ENCODE results near the gene WDTC1. TPM values are rescaled to one million over a fixed set of nuclear protein-coding genes. Genes with fewer than 3 reads are reported as not detected.

The WDTC1 gene
- total RNA-seq, 1 donor from 2014 or later = 42.2 TPM

DNA sequence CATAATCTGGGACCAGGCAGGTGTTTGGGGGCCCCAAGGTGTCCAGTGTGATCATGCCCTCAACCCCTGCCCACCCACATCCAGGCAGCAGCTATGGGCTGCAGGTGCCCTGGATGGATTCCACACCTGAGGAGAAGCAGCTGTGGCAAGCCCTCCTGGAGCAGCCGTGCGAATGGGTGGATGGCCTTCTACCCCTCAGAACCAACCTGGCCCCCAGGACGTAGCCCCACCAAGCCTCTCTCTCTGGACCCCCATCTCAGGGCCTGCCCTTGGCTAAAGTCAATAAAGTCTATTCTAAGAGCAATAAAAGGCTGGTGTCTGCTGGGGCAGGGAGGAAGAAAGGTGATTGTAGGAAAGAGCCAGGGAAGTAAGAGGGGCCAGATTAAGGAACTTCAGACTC is 119.2 kb downstream of the WDTC1 start:
- Mint-ChIP-seq H3K4me3 (no peak overlapping the region), H3K27ac (no peak overlapping the region), H3K36me3 (no peaks in the 10 kb centered on the region), H3K4me1 (peaks cover 15% of the 10 kb centered on the region), H3K9me3 (no peaks in the 10 kb centered on the region), H3K27me3 (ENCODE audit: low read depth) (peaks cover 18% of the 10 kb centered on the region)
- DNase-seq (ENCODE audit: low spot score in 2 of 2, unreplicated experiment in 2 of 2) = no peak
- no peak for TF ChIP-seq CTCF (IDR thresholded peaks at IDR 0.05; ENCODE audit: unreplicated experiment)

GRCh38 chr1:27355683-27356082 is 121.3 kb downstream of the WDTC1 start:
- Mint-ChIP-seq H3K27me3 (ENCODE audit: low read depth) (peaks cover 31% of the 10 kb centered on the region), H3K36me3 (no peaks in the 10 kb centered on the region), H3K27ac (no peak overlapping the region), H3K4me1 (peaks cover 24% of the 10 kb centered on the region), H3K4me3 (no peak overlapping the region), H3K9me3 (no peaks in the 10 kb centered on the region)
- no peak for DNase-seq (ENCODE audit: low spot score in 2 of 2, unreplicated experiment in 2 of 2)
- TF ChIP-seq CTCF (IDR thresholded peaks at IDR 0.05; ENCODE audit: unreplicated experiment) = no peak

DNA sequence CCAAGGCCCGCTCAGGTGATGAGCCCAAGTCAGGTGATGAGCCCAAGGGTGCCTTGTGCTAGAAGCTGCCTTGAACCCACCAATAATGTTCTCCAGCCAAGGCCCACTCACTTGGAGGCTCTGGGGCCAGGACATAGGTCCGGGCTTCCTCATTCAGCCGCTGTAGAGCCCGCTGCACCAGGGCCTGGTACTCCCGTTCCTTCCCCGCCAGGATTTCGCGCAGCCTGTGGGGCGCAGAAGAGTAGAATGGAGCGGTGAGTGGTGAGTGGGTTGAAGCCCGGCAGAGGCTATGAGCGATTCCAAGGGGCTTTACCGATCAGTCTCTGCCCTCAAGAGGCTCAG is 121.8 kb downstream of the WDTC1 start:
- Mint-ChIP-seq H3K4me1 (peaks cover 20% of the 10 kb centered on the region), H3K4me3 (no peak overlapping the region), H3K9me3 (no peaks in the 10 kb centered on the region), H3K36me3 (no peaks in the 10 kb centered on the region), H3K27ac (no peak overlapping the region), H3K27me3 (ENCODE audit: low read depth) (peaks cover 34% of the 10 kb centered on the region)
- no peak for DNase-seq (ENCODE audit: low spot score in 2 of 2, unreplicated experiment in 2 of 2)
- TF ChIP-seq CTCF (IDR thresholded peaks at IDR 0.05; ENCODE audit: unreplicated experiment) = no peak

DNA sequence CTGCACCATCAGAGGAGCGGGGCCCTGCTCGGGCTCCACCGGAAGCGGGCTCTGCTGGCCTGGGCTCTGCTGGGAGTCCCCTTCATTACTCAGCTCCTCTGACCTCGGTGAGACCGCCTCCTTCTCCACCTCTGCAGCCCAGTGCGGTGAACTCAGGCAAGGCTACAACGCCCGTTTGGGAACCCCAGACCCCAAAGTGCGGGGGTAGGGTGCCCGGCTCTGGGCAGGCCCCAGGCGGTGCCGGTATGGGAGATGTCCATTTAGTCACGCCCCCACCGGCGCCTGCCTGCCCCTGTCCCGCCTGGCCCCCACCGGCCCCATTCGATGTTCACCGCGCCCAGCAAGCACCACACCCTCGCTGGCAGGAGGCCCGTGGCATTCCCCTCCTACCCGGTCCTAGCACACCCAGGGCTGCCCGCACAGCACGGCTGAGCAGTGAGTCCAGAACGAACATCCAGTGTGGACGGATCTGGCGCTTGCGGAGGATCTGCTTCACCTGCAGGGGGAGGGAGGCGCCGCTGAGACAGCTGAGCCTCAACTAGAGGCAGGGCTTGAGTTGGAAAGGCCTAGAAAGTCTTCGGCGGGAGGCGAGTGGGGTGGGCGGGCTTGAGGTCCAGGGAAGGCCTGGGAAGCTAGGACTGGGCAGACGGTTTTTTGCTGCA is 122.3 kb downstream of the WDTC1 start:
- no peak overlapping the region for H3K27ac Mint-ChIP-seq

DNA sequence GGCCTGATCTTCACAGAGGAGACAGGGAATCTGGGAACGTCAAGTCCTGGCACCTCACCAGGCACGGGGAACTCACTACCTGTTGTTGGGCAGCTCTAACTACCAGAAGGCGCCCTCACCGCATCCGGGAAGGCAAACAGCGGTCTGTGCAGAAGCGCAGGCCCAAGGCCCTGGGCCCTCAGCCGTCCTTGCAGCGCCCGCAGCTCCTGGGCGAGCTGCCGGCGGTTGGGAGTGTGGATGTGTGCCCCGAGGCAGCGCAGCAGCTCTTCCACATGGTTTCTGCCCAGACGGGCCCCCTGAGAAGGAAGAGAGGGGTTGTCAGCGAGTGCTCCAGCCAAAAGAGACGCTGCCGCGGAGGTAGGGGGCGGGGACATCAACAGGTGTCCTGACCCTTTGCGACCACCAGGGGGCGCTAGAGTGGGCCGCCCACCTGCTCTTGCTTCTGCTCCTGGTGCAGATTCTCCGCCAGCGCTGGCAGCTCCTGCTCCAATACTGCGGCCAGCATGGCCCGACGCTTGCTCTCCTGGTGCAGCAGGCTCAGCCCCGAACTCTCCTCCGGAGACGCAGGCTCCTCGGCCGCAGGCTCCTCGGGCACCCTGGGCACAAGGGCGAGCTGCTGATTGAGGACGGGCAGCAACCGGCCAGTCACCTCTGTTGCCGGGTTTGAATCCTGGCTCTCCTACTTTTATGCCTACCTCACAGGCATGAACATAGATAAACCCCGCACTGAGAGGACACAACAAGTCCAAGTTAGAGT is 123.0 kb downstream of the WDTC1 start:
- peak; percentile 100 for TF ChIP-seq CTCF (IDR thresholded peaks at IDR 0.05; ENCODE audit: unreplicated experiment)
- peak overlapping the region; percentile 6 for H3K4me3 Mint-ChIP-seq
- H3K27me3 Mint-ChIP-seq (ENCODE audit: low read depth) = peaks cover 35% of the 10 kb centered on the region
- no peaks in the 10 kb centered on the region for H3K36me3 Mint-ChIP-seq
- no peaks in the 10 kb centered on the region for H3K9me3 Mint-ChIP-seq
- H3K4me1 Mint-ChIP-seq = peaks cover 14% of the 10 kb centered on the region
- H3K27ac Mint-ChIP-seq = no peak overlapping the region
- peak; percentile 72 to 90 for DNase-seq (ENCODE audit: low spot score in 2 of 2, unreplicated experiment in 2 of 2)

More for the DNA sequence above, 122.3 kb downstream of the WDTC1 start:
- no peaks in the 10 kb centered on the region for H3K36me3 Mint-ChIP-seq
- TF ChIP-seq CTCF (IDR thresholded peaks at IDR 0.05; ENCODE audit: unreplicated experiment) = no peak
- peaks cover 15% of the 10 kb centered on the region for H3K4me1 Mint-ChIP-seq
- H3K9me3 Mint-ChIP-seq = no peaks in the 10 kb centered on the region
- peaks cover 35% of the 10 kb centered on the region for H3K27me3 Mint-ChIP-seq (ENCODE audit: low read depth)
- DNase-seq (ENCODE audit: low spot score in 2 of 2, unreplicated experiment in 2 of 2) = no peak
- H3K4me3 Mint-ChIP-seq = no peak overlapping the region

Other genes starting within 250 kb of the WDTC1 start
- gene TRNP1, start 240.9 kb upstream of the WDTC1 start, total RNA-seq = 27.9 to 29.3 TPM (median 28.7 TPM) in 3 replicates
- gene TENT5B, start 221.8 kb upstream of the WDTC1 start, total RNA-seq = 3.3 to 4.3 TPM (median 3.4 TPM) in 3 replicates
- 32.5 to 34.6 TPM (median 33.9 TPM) in 3 replicates for gene SLC9A1, start 79.5 kb upstream of the WDTC1 start, total RNA-seq
- 36.0 to 39.1 TPM (median 37.2 TPM) in 3 replicates for gene TMEM222, start 87.5 kb downstream of the WDTC1 start, total RNA-seq
- gene SYTL1, start 107.4 kb downstream of the WDTC1 start, total RNA-seq = 41.0 to 42.8 TPM (median 42.2 TPM) in 3 replicates
- 10.3 to 13.7 TPM (median 11.8 TPM) in 3 replicates for gene MAP3K6, start 132.3 kb downstream of the WDTC1 start, total RNA-seq
- 0.22 to 0.24 TPM in 2 of 3 replicates, not detected in the other for gene FCN3, start 140.2 kb downstream of the WDTC1 start, total RNA-seq
- gene CD164L2, start 148.7 kb downstream of the WDTC1 start, total RNA-seq = 0.45 to 1.3 TPM (median 0.61 TPM) in 3 replicates
- 1.7 to 2.3 TPM (median 1.7 TPM) in 3 replicates for gene GPR3, start 158.0 kb downstream of the WDTC1 start, total RNA-seq